Skeletal muscle satellite cell (primary cell): ENCODE measurements around the gene ARL15.

ENCODE experiments used
- H3K27me3 ChIP-seq: 2 replicates; pipeline ENCODE4 v1.7.0; 2013; ENCODE audit warnings: low read length; ENCODE audit not compliant: control insufficient read depth, insufficient read depth
- H3K36me3 ChIP-seq: 2 replicates; pipeline ENCODE4 v1.7.0; 2013; ENCODE audit warnings: mild to moderate bottlenecking, control low read depth, low read length; ENCODE audit not compliant: insufficient read depth
- H3K4me1 ChIP-seq: 2 replicates; pipeline ENCODE4 v1.7.0; 2013; ENCODE audit warnings: low read length; ENCODE audit not compliant: control insufficient read depth, insufficient read depth
- H3K4me2 ChIP-seq: 2 replicates; pipeline ENCODE4 v1.7.0; 2013; ENCODE audit warnings: mild to moderate bottlenecking, low read length
- H3K4me3 ChIP-seq: 2 replicates; pipeline ENCODE4 v1.7.0; 2013; ENCODE audit warnings: low read length
- H3K9ac ChIP-seq: 2 replicates; pipeline ENCODE4 v1.7.0; 2013; ENCODE audit warnings: mild to moderate bottlenecking, low read depth, low read length, moderate library complexity
- H3K9me3 ChIP-seq: replicated peaks from 2 replicates; pipeline ENCODE4 v1.7.0; 2013; ENCODE audit warnings: mild to moderate bottlenecking, control low read depth, low read length

Gene ARL15

GRCh38 chr5:54281960-54282692, 28.2 kb downstream of the ARL15 start:
- Histone ChIP-seq H3K27me3 (no peaks in the 10 kb centered on the region), H3K4me3 (no peak overlapping the region), H3K4me1 (no peaks in the 10 kb centered on the region), H3K9ac (no peak overlapping the region), H3K9me3 (no peaks in the 10 kb centered on the region), H3K4me2 (no peak overlapping the region), H3K36me3 (no peaks in the 10 kb centered on the region)

- H3K9ac ChIP-seq: no peak overlapping the region
- no peaks in the 10 kb centered on the region for H3K27me3 ChIP-seq
- peaks cover 5% of the 10 kb centered on the region for H3K4me1 ChIP-seq
- H3K4me3 ChIP-seq: no peak overlapping the region
- H3K4me2 ChIP-seq: no peak overlapping the region
- H3K9me3 ChIP-seq: no peaks in the 10 kb centered on the region
- H3K36me3 ChIP-seq: no peaks in the 10 kb centered on the region
Measured at GRCh38 chr5:54279960-54280359, 30.4 kb downstream of the ARL15 start.

- H3K4me1 ChIP-seq: peaks cover 5% of the 10 kb centered on the region
- no peak overlapping the region for H3K4me2 ChIP-seq
- H3K9me3 ChIP-seq: no peaks in the 10 kb centered on the region
- H3K36me3 ChIP-seq: no peaks in the 10 kb centered on the region
- H3K27me3 ChIP-seq: no peaks in the 10 kb centered on the region
- H3K9ac ChIP-seq: no peak overlapping the region
- no peak overlapping the region for H3K4me3 ChIP-seq
Measured at GRCh38 chr5:54278979-54279717, 31.2 kb downstream of the ARL15 start.

GRCh38 chr5:54278036-54278830, 32.1 kb downstream of the ARL15 start:
- H3K4me2 ChIP-seq: no peak overlapping the region
- H3K36me3 ChIP-seq: no peaks in the 10 kb centered on the region
- H3K9me3 ChIP-seq: no peaks in the 10 kb centered on the region
- peaks cover 5% of the 10 kb centered on the region for H3K4me1 ChIP-seq
- H3K4me3 ChIP-seq: no peak overlapping the region
- H3K27me3 ChIP-seq: no peaks in the 10 kb centered on the region
- no peak overlapping the region for H3K9ac ChIP-seq

- Histone ChIP-seq H3K27me3 (no peaks in the 10 kb centered on the region), H3K36me3 (no peaks in the 10 kb centered on the region), H3K9ac (no peak overlapping the region), H3K4me3 (no peak overlapping the region), H3K4me2 (no peak overlapping the region), H3K9me3 (no peaks in the 10 kb centered on the region), H3K4me1 (peaks cover 5% of the 10 kb centered on the region)
Measured at GRCh38 chr5:54276048-54276447, 34.3 kb downstream of the ARL15 start.

- Histone ChIP-seq H3K9ac (no peak overlapping the region), H3K4me1 (peaks cover 5% of the 10 kb centered on the region), H3K4me2 (no peak overlapping the region), H3K4me3 (no peak overlapping the region), H3K27me3 (no peaks in the 10 kb centered on the region), H3K9me3 (no peaks in the 10 kb centered on the region), H3K36me3 (no peaks in the 10 kb centered on the region)
Measured at GRCh38 chr5:54275361-54275760, 35.0 kb downstream of the ARL15 start.

- Histone ChIP-seq H3K9me3 (no peaks in the 10 kb centered on the region), H3K4me2 (no peak overlapping the region), H3K4me3 (no peak overlapping the region), H3K36me3 (no peaks in the 10 kb centered on the region), H3K4me1 (peaks cover 5% of the 10 kb centered on the region), H3K9ac (no peak overlapping the region), H3K27me3 (no peaks in the 10 kb centered on the region)
Measured at GRCh38 chr5:54274944-54275343, 35.4 kb downstream of the ARL15 start.

GRCh38 chr5:54273715-54274114, 36.7 kb downstream of the ARL15 start:
- Histone ChIP-seq H3K4me1 (peaks cover 5% of the 10 kb centered on the region), H3K9me3 (no peaks in the 10 kb centered on the region), H3K27me3 (no peaks in the 10 kb centered on the region), H3K36me3 (no peaks in the 10 kb centered on the region), H3K4me3 (no peak overlapping the region), H3K9ac (no peak overlapping the region), H3K4me2 (no peak overlapping the region)

- no peak overlapping the region for H3K4me2 ChIP-seq
- peaks cover 5% of the 10 kb centered on the region for H3K4me1 ChIP-seq
- no peak overlapping the region for H3K4me3 ChIP-seq
- no peaks in the 10 kb centered on the region for H3K9me3 ChIP-seq
- no peaks in the 10 kb centered on the region for H3K36me3 ChIP-seq
- no peaks in the 10 kb centered on the region for H3K27me3 ChIP-seq
- no peak overlapping the region for H3K9ac ChIP-seq
Measured at GRCh38 chr5:54272746-54273145, 37.6 kb downstream of the ARL15 start.

GRCh38 chr5:54270326-54270725, 40.0 kb downstream of the ARL15 start:
- no peaks in the 10 kb centered on the region for H3K4me1 ChIP-seq
- no peak overlapping the region for H3K4me2 ChIP-seq
- H3K36me3 ChIP-seq: no peaks in the 10 kb centered on the region
- H3K27me3 ChIP-seq: no peaks in the 10 kb centered on the region
- H3K9me3 ChIP-seq: no peaks in the 10 kb centered on the region
- H3K9ac ChIP-seq: no peak overlapping the region
- no peak overlapping the region for H3K4me3 ChIP-seq

- Histone ChIP-seq H3K9me3 (no peaks in the 10 kb centered on the region), H3K4me2 (no peak overlapping the region), H3K4me1 (no peaks in the 10 kb centered on the region), H3K36me3 (no peaks in the 10 kb centered on the region), H3K9ac (no peak overlapping the region), H3K4me3 (no peak overlapping the region), H3K27me3 (no peaks in the 10 kb centered on the region)
Measured at GRCh38 chr5:54264574-54264973, 45.8 kb downstream of the ARL15 start.
